ENCODE results near the gene IGFBP4. TPM values are rescaled to one million over a fixed set of nuclear protein-coding genes. Genes with fewer than 3 reads are reported as not detected.

Gene IGFBP4
- total and polyA plus RNA-seq, 2 of the 13 experiments (the other 11 are each of a cell fraction or from before 2014, with no cell fraction given) = 4.1 to 49.0 TPM

DNA sequence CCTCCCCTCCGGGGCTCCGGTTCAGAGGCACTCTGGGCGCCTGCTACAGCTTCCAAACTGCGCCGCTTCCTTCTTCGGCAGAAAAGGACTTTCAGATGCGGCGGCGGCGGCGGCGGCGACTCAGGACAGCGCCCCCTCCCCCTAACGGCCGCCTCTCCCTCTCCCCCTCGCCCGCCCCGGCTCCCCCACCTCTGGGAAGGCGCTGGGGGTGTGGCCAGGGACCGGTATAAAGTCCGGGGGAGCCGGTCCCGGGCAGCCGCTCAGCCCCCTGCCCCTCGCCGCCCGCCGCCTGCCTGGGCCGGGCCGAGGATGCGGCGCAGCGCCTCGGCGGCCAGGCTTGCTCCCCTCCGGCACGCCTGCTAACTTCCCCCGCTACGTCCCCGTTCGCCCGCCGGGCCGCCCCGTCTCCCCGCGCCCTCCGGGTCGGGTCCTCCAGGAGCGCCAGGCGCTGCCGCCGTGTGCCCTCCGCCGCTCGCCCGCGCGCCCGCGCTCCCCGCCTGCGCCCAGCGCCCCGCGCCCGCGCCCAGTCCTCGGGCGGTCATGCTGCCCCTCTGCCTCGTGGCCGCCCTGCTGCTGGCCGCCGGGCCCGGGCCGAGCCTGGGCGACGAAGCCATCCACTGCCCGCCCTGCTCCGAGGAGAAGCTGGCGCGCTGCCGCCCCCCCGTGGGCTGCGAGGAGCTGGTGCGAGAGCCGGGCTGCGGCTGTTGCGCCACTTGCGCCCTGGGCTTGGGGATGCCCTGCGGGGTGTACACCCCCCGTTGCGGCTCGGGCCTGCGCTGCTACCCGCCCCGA lies at the start of gene IGFBP4 (continued):
- TF ChIP-seq, protein P1, sequence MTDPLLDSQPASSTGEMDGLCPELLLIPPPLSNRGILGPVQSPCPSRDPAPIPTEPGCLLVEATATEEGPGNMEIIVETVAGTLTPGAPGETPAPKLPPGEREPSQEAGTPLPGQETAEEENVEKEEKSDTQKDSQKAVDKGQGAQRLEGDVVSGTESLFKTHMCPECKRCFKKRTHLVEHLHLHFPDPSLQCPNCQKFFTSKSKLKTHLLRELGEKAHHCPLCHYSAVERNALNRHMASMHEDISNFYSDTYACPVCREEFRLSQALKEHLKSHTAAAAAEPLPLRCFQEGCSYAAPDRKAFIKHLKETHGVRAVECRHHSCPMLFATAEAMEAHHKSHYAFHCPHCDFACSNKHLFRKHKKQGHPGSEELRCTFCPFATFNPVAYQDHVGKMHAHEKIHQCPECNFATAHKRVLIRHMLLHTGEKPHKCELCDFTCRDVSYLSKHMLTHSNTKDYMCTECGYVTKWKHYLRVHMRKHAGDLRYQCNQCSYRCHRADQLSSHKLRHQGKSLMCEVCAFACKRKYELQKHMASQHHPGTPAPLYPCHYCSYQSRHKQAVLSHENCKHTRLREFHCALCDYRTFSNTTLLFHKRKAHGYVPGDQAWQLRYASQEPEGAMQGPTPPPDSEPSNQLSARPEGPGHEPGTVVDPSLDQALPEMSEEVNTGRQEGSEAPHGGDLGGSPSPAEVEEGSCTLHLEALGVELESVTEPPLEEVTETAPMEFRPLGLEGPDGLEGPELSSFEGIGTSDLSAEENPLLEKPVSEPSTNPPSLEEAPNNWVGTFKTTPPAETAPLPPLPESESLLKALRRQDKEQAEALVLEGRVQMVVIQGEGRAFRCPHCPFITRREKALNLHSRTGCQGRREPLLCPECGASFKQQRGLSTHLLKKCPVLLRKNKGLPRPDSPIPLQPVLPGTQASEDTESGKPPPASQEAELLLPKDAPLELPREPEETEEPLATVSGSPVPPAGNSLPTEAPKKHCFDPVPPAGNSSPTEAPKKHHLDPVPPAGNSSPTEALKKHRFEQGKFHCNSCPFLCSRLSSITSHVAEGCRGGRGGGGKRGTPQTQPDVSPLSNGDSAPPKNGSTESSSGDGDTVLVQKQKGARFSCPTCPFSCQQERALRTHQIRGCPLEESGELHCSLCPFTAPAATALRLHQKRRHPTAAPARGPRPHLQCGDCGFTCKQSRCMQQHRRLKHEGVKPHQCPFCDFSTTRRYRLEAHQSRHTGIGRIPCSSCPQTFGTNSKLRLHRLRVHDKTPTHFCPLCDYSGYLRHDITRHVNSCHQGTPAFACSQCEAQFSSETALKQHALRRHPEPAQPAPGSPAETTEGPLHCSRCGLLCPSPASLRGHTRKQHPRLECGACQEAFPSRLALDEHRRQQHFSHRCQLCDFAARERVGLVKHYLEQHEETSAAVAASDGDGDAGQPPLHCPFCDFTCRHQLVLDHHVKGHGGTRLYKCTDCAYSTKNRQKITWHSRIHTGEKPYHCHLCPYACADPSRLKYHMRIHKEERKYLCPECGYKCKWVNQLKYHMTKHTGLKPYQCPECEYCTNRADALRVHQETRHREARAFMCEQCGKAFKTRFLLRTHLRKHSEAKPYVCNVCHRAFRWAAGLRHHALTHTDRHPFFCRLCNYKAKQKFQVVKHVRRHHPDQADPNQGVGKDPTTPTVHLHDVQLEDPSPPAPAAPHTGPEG (CRISPR knock-in tag; IDR thresholded peaks at IDR 0.05) = 0 out of 2 replicates have a peak, but pooled peaks have one; percentile 55
- TF ChIP-seq IRX3 (CRISPR knock-in tag; IDR thresholded peaks at IDR 0.05; ENCODE audit: borderline replicate concordance, low read depth) (peak; percentile 88), FOXM1 (CRISPR knock-in tag; IDR thresholded peaks at IDR 0.05) (no peak), TAF15 (IDR thresholded peaks at IDR 0.05; ENCODE audit: low read depth, low read length, poor library complexity, severe bottlenecking) (peak; percentile 4), ZNF446 (CRISPR knock-in tag; IDR thresholded peaks at IDR 0.05) (no peak), NONO (IDR thresholded peaks at IDR 0.05) (no peak), NONO (CRISPR knock-in tag; conservative IDR thresholded peaks at IDR 0.05) (peak; percentile 92), ZNF317 (CRISPR knock-in tag; IDR thresholded peaks at IDR 0.05) (no peak), ZNF710 (CRISPR knock-in tag; IDR thresholded peaks at IDR 0.05; ENCODE audit: borderline replicate concordance) (peak; percentile 73; the same call in 1 of the 2 replicates), HDAC2 (CRISPR knock-in tag; IDR thresholded peaks at IDR 0.05) (peak; percentile 69; the same call in 1 of the 2 replicates), ZNF17 (CRISPR knock-in tag; IDR thresholded peaks at IDR 0.05) (no peak), AGO1 (IDR thresholded peaks at IDR 0.05; ENCODE audit: low read depth, low read length, poor library complexity, severe bottlenecking) (no peak), NFE2 (CRISPR knock-in tag; IDR thresholded peaks at IDR 0.05) (no peak), PCBP2 (optimal IDR thresholded peaks at IDR 0.05; ENCODE audit: low read depth, low read length, poor library complexity, severe bottlenecking) (no peak), NFATC3 (CRISPR knock-in tag; IDR thresholded peaks at IDR 0.05) (no peak), ZNF362 (CRISPR knock-in tag; IDR thresholded peaks at IDR 0.05; ENCODE audit: borderline replicate concordance) (no peak)
- TF ChIP-seq, protein P2, sequence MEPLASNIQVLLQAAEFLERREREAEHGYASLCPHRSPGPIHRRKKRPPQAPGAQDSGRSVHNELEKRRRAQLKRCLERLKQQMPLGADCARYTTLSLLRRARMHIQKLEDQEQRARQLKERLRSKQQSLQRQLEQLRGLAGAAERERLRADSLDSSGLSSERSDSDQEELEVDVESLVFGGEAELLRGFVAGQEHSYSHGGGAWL (CRISPR knock-in tag; IDR thresholded peaks at IDR 0.05) = peak; percentile 84; the same call in 1 of the 2 replicates
- TF ChIP-seq, protein P3, sequence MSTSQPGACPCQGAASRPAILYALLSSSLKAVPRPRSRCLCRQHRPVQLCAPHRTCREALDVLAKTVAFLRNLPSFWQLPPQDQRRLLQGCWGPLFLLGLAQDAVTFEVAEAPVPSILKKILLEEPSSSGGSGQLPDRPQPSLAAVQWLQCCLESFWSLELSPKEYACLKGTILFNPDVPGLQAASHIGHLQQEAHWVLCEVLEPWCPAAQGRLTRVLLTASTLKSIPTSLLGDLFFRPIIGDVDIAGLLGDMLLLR (CRISPR knock-in tag; IDR thresholded peaks at IDR 0.05) = peak; percentile 70

All from HepG2 (cell line).